Endothelial cell of umbilical vein (primary cell): Measurements from ENCODE around the gene TENM4. TPM values are rescaled to one million over a fixed set of nuclear protein-coding genes. Genes with fewer than 3 reads are reported as not detected.

ENCODE experiments used
- BruUV-seq: library from RNA; stranded (reverse); fragments of 400-500 nt; replicated peaks from 2 replicates; lab custom pipeline; 2021; lab: Mats Ljungman, UMichigan
- CTCF ChIA-PET: fragments of 300-600, 350-600 bp; sonication (Branson Sonifier 250); formaldehyde crosslinking; loops from one replicate; lab custom pipeline; 2021; ENCODE audit warnings: antibody characterized with exemption, inconsistent platforms; lab: Charles Lee
- POLR2A ChIA-PET: fragments of 300-600, 350-600 bp; sonication (Branson Sonifier 250); formaldehyde crosslinking; loops from one replicate; lab custom pipeline; 2021; ENCODE audit warnings: antibody characterized with exemption, inconsistent platforms; lab: Charles Lee
- DNase-seq: peaks from one replicate; pipeline ENCODE4 v3.0.0-alpha.2; 2011; ENCODE audit warnings: low read depth, low spot score
- FAIRE-seq: peaks from 2 replicates; lab custom pipeline; 2011; peaks lifted over from hg19 to GRCh38; lab: Jason Lieb, UNC
- H2AFZ ChIP-seq: 2 replicates; pipeline ENCODE4 v1.6.0; 2012; ENCODE audit warnings: low read depth, low read length, control low read depth, inconsistent platforms
- H3K27ac ChIP-seq: 2 replicates; pipeline ENCODE4 v1.5.1; 2011; ENCODE audit warnings: low read depth, mild to moderate bottlenecking, control low read depth, low read length, moderate library complexity; ENCODE audit not compliant: insufficient read depth
- H3K27me3 ChIP-seq, 2 experiments: 2 replicates each; pipeline versions ENCODE4 v1.6.0 to v1.6.1; 2011; ENCODE audit warnings: low read length in 2 of 2, mixed read lengths in 1 of 2; ENCODE audit not compliant: control insufficient read depth in 2 of 2, insufficient read depth in 2 of 2
- H3K36me3 ChIP-seq, 2 experiments: 2 replicates in 1 of 2; 3 replicates in 1 of 2; pipeline ENCODE4 v1.5.1; 2011; ENCODE audit warnings: low read length in 2 of 2, mild to moderate bottlenecking in 1 of 2, moderate library complexity in 1 of 2; ENCODE audit not compliant: control insufficient read depth in 2 of 2, insufficient read depth in 2 of 2; ENCODE audit errors: extremely low read depth in 1 of 2
- H3K4me1 ChIP-seq: 3 replicates; pipeline ENCODE4 v1.5.1; 2011; ENCODE audit warnings: mild to moderate bottlenecking, low read length; ENCODE audit not compliant: control insufficient read depth, insufficient read depth; ENCODE audit errors: extremely low read depth
- H3K4me2 ChIP-seq: 2 replicates; pipeline ENCODE4 v1.6.1; 2011; ENCODE audit warnings: low read length, control low read depth, mixed read lengths; ENCODE audit not compliant: insufficient read depth
- H3K4me3 ChIP-seq, 3 experiments: fragments of 200-600 bp in 1 of 3; sonication (generic), shearing (Covaris generic) in 1 of 3; replicated peaks in 1 of 3; 2 replicates each; pipeline ENCODE4 v1.5.1; 2011 to 2016; ENCODE audit warnings: control low read depth in 3 of 3, low read length in 3 of 3, mild to moderate bottlenecking in 2 of 3, inconsistent platforms in 1 of 3, low read depth in 1 of 3, moderate library complexity in 1 of 3; ENCODE audit not compliant: insufficient read depth in 1 of 3
- H3K79me2 ChIP-seq: 2 replicates; pipeline ENCODE4 v1.6.0; 2012; ENCODE audit warnings: low read length, inconsistent platforms; ENCODE audit not compliant: control insufficient read depth, insufficient read depth
- H3K9ac ChIP-seq: replicated peaks from 2 replicates; pipeline ENCODE3; 2011; ENCODE audit warnings: low read length, control low read depth; ENCODE audit not compliant: insufficient read depth; ENCODE audit errors: extremely low read depth
- H3K9me1 ChIP-seq: replicated peaks from 3 replicates; pipeline ENCODE4 v1.6.0; 2011; ENCODE audit warnings: mild to moderate bottlenecking, low read length; ENCODE audit not compliant: control insufficient read depth, insufficient read depth; ENCODE audit errors: extremely low read depth
- H3K9me3 ChIP-seq: replicated peaks from 2 replicates; pipeline ENCODE4 v1.5.1; 2012; ENCODE audit warnings: low read length, inconsistent platforms; ENCODE audit not compliant: control insufficient read depth, insufficient read depth
- H4K20me1 ChIP-seq: replicated peaks from 2 replicates; pipeline ENCODE3; 2011; ENCODE audit warnings: mild to moderate bottlenecking, low read length; ENCODE audit not compliant: control insufficient read depth, insufficient read depth; ENCODE audit errors: extremely low read depth
- CTCF ChIP-seq, 2 donors: IDR thresholded peaks; 1 replicate in 1 of 2; 2 replicates in 1 of 2; pipeline ENCODE4 v1.5.1; 2011; ENCODE audit warnings: low read length in 2 of 2, mild to moderate bottlenecking in 2 of 2, moderate library complexity in 2 of 2, control low read depth in 1 of 2, inconsistent platforms in 1 of 2, low read depth in 1 of 2; ENCODE audit not compliant: insufficient read depth in 1 of 2; ENCODE audit errors: extremely low read depth in 1 of 2
- EZH2 ChIP-seq: IDR thresholded peaks from 2 replicates; pipeline ENCODE4 v1.6.1; 2012; ENCODE audit warnings: borderline replicate concordance, low read depth, mild to moderate bottlenecking, moderate library complexity, low read length, inconsistent platforms; ENCODE audit not compliant: severe bottlenecking
- FOS ChIP-seq: IDR thresholded peaks from 2 replicates; pipeline ENCODE4 v1.6.1; 2011; ENCODE audit warnings: mild to moderate bottlenecking, low read length, moderate library complexity, borderline replicate concordance; ENCODE audit not compliant: insufficient read depth
- GATA2 ChIP-seq: IDR thresholded peaks from 2 replicates; pipeline ENCODE4 v1.7.0; 2011; ENCODE audit warnings: low read depth, mild to moderate bottlenecking, moderate library complexity, mixed read lengths, low read length; ENCODE audit not compliant: insufficient read length, insufficient read depth
- JUN ChIP-seq: IDR thresholded peaks from 2 replicates; pipeline ENCODE4 v1.6.1; 2011; ENCODE audit warnings: borderline replicate concordance, low read depth; ENCODE audit not compliant: insufficient read length, insufficient read depth
- MAX ChIP-seq: IDR thresholded peaks from 2 replicates; pipeline ENCODE4 v1.6.1; 2011; ENCODE audit not compliant: insufficient read depth, insufficient read length
- MYC ChIP-seq: IDR thresholded peaks from one replicate; pipeline ENCODE4 v1.6.1; 2011; ENCODE audit warnings: mild to moderate bottlenecking, low read depth, low read length
- POLR2A ChIP-seq: IDR thresholded peaks from 2 replicates; pipeline ENCODE4 v1.6.1; 2012; ENCODE audit warnings: low read depth, mild to moderate bottlenecking, control low read depth, low read length
- POLR2AphosphoS5 ChIP-seq: IDR thresholded peaks from 2 replicates; pipeline ENCODE4 v1.6.1; 2012; ENCODE audit warnings: low read depth, mild to moderate bottlenecking, control low read depth, low read length, moderate library complexity; ENCODE audit not compliant: insufficient read depth
- dilution Hi-C: fragments of 300-500 bp; cut with MboI; formaldehyde crosslinking; loops from one replicate; pipeline ENCODE4 v1.15.0; 2019; ENCODE audit warnings: low sequenced_read_pairs; ENCODE audit not compliant: extremely low pct_ligation_motif_present
- intact Hi-C: fragments of 100-400 bp; cut with micrococcal nuclease; formaldehyde crosslinking; loops from one replicate; pipeline ENCODE4 v1.10.0; 2022
- polyA plus RNA-seq, 4 experiments: library from polyadenylated mRNA; depleted of rRNA in 3 of 4; stranded (reverse) in 3 of 4; unstranded in 1 of 4; fragments of >200 nt; gene quantifications; 2 replicates each; pipeline versions ENCODE4 v1.2.1 to v1.2.3, GENCODE V29; 2011 to 2012; ENCODE audit warnings: missing spikeins in 1 of 4
- total RNA-seq: library from RNA; stranded (reverse); gene quantifications from 2 replicates; pipeline ENCODE4 v1.2.3, GENCODE V29; 2021

TENM4 gene
- total and polyA plus RNA-seq, 2 donors (not counting 3 experiments of a cell fraction or from before 2014, with no cell fraction given), result 0.06 to 0.27 TPM

GRCh38 chr11:78727816-78728215 is 713.0 kb downstream of the TENM4 start:
- Histone ChIP-seq H3K27me3 (no peaks in the 10 kb centered on the region), H3K27ac (no peak overlapping the region), H3K9ac (no peak overlapping the region), H3K4me1 (no peaks in the 10 kb centered on the region), H3K4me2 (no peak overlapping the region), H3K36me3 (no peaks in the 10 kb centered on the region), H3K4me3 (no peak overlapping the region), H3K9me1 (no peaks in the 10 kb centered on the region), H3K79me2 (no peaks in the 10 kb centered on the region), H3K9me3 (no peaks in the 10 kb centered on the region), H2AFZ (no peak overlapping the region), H4K20me1 (no peaks in the 10 kb centered on the region)
- TF ChIP-seq MYC, result no peak
- no peak for TF ChIP-seq GATA2
- no peak for TF ChIP-seq POLR2AphosphoS5
- no peak for TF ChIP-seq FOS
- TF ChIP-seq POLR2A, result no peak
- no peak for TF ChIP-seq CTCF (IDR thresholded peaks at IDR 0.05; ENCODE audit: extremely low read depth in 1 of 2, insufficient read depth in 1 of 2, low read depth in 1 of 2, low read length in 2 of 2)
- TF ChIP-seq JUN, result no peak
- TF ChIP-seq MAX, result no peak
- no peak for TF ChIP-seq EZH2
- no peak for DNase-seq
- BruUV-seq, result no TSS peak
- intact Hi-C loops, result no loop called here
- ChIA-PET POLR2A (no interaction called here), CTCF (no interaction called here)
- FAIRE-seq, result no peak
- dilution Hi-C loops, result no loop called here
